NCI-H82 (cell line): ENCODE data around the gene SOHLH1.
A peak's percentile ranks its signal among the peaks of the same experiment; 100 is the strongest.

Source experiments
- DNase-seq: peaks from one replicate; lab custom pipeline; 2025; lab: John Stamatoyannopoulos, UW

The SOHLH1 gene

GRCh38 chr9:135703726-135704125 lies 4.4 kb upstream of the SOHLH1 start:
- no peak for DNase-seq

GRCh38 chr9:135701959-135702721 lies 2.9 kb upstream of the SOHLH1 start, which contains the start of gene KCNT1:
KCNT1 (plus strand) TSS chr9:135702185; CDS start chr9:135702259, 74 bp downstream.
- DNase-seq, result peak; percentile 45

GRCh38 chr9:135701067-135701958 lies 2.0 kb upstream of the SOHLH1 start:
- DNase-seq, result no peak

- no peak for DNase-seq
Measured at GRCh38 chr9:135700525-135700924, 1.2 kb upstream of the SOHLH1 start.

- no peak for DNase-seq
Measured at GRCh38 chr9:135698767-135699166, 514 bp downstream of the SOHLH1 start.

GRCh38 chr9:135698236-135698635 lies 1.0 kb downstream of the SOHLH1 start:
- DNase-seq, result no peak

- no peak for DNase-seq
Measured at GRCh38 chr9:135697226-135697625, 2.1 kb downstream of the SOHLH1 start.

GRCh38 chr9:135696446-135696845 lies 2.8 kb downstream of the SOHLH1 start:
- no peak for DNase-seq

- no peak for DNase-seq
Measured at GRCh38 chr9:135695642-135696041, 3.6 kb downstream of the SOHLH1 start.

GRCh38 chr9:135695036-135695435 lies 4.2 kb downstream of the SOHLH1 start:
- no peak for DNase-seq

- DNase-seq, result no peak
Measured at GRCh38 chr9:135694414-135694813, 4.9 kb downstream of the SOHLH1 start.

- DNase-seq, result no peak
Measured at GRCh38 chr9:135693771-135694170, 5.5 kb downstream of the SOHLH1 start.

GRCh38 chr9:135693265-135693664 lies 6.0 kb downstream of the SOHLH1 start:
- no peak for DNase-seq

GRCh38 chr9:135692410-135692809 lies 6.9 kb downstream of the SOHLH1 start:
- DNase-seq, result no peak

GRCh38 chr9:135690836-135691570 lies 8.3 kb downstream of the SOHLH1 start:
- DNase-seq, result no peak

- DNase-seq, result no peak
Measured at GRCh38 chr9:135689011-135689410, 10.3 kb downstream of the SOHLH1 start.

GRCh38 chr9:135687216-135687615 lies 12.1 kb downstream of the SOHLH1 start:
- DNase-seq, result no peak

GRCh38 chr9:135684691-135685090 lies 14.6 kb downstream of the SOHLH1 start:
- DNase-seq, result no peak

- no peak for DNase-seq
Measured at GRCh38 chr9:135683401-135684034, 15.8 kb downstream of the SOHLH1 start.

- no peak for DNase-seq
Measured at GRCh38 chr9:135681161-135681560, 18.1 kb downstream of the SOHLH1 start.

GRCh38 chr9:135680056-135680455 lies 19.2 kb downstream of the SOHLH1 start:
- no peak for DNase-seq
